ENCODE measurements around the gene PPP2R2D.

- TF ChIP-seq CTCF (optimal IDR thresholded peaks at IDR 0.05 in 1 of 3, IDR thresholded peaks at IDR 0.05 in 1 of 3, conservative IDR thresholded peaks at IDR 0.05 in 1 of 3; ENCODE audit: extremely low read depth in 1 of 3, insufficient read depth in 2 of 3, low read length in 3 of 3): no peak
- no peak for TF ChIP-seq EZH2 (IDR thresholded peaks at IDR 0.05; ENCODE audit: low read length)
Measured at GRCh38 chr10:131961777-131962662, 61.2 kb downstream of the PPP2R2D start.

Measured in keratinocyte (primary cell).